ENCODE results near the gene MAPT. TPM values are rescaled to one million over a fixed set of nuclear protein-coding genes. Genes with fewer than 3 reads are reported as not detected.
A peak's percentile ranks its signal among the peaks of the same experiment; 100 is the strongest.

The MAPT gene
- total and polyA plus RNA-seq, 4 experiments from 2014 or later = 0.22 to 2.1 (median 1.1) TPM

DNA sequence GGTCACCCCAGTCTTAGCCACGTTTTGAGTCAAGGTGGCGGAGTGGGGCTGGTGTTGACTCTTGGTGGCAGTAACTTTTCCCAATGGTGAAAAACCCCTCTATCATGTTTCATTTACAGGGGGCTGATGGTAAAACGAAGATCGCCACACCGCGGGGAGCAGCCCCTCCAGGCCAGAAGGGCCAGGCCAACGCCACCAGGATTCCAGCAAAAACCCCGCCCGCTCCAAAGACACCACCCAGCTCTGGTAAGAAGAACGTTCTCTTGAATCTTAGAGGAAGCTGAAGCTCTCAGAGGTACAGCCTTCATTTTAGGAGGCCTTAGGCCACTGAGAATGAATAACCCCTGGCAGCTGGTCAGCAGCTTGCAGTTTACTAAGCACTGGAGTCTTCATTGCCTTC is 97.0 kb downstream of the MAPT start:
- Mint-ChIP-seq H3K27me3 (no peaks in the 10 kb centered on the region), H3K9me3 (no peaks in the 10 kb centered on the region), H3K36me3 (no peaks in the 10 kb centered on the region), H3K27ac (no peak overlapping the region), H3K4me1 (no peaks in the 10 kb centered on the region), H3K4me3 (no peak overlapping the region)
- Histone ChIP-seq H3K27me3 (ENCODE audit: insufficient read depth, low read length) (no peaks in the 10 kb centered on the region), H3K9me3 (ENCODE audit: control insufficient read depth in 1 of 2, low read length in 2 of 2) (no peaks in the 10 kb centered on the region), H3K4me1 (ENCODE audit: insufficient read depth, low read length) (no peaks in the 10 kb centered on the region), H3K36me3 (ENCODE audit: insufficient read depth, low read length) (no peaks in the 10 kb centered on the region), H3K4me3 (ENCODE audit: low read length in 2 of 2) (no peak overlapping the region), H3K27ac (ENCODE audit: low read depth, low read length) (no peak overlapping the region)
- POLR2A ChIA-PET (ENCODE audit: partially characterized antibody) = no interaction called here
- CTCF ChIA-PET (ENCODE audit: partially characterized antibody) = interaction anchor here (1.5 kb wide), 1 partner anchor 11 kb away, joined by 6 read pairs; no protein-coding TSS in a partner anchor
- DNase-seq = no peak
- intact Hi-C loops (cut with micrococcal nuclease) = no loop called here

- Mint-ChIP-seq H3K27me3 (no peaks in the 10 kb centered on the region), H3K27ac (no peak overlapping the region), H3K36me3 (no peaks in the 10 kb centered on the region), H3K4me3 (no peak overlapping the region), H3K9me3 (no peaks in the 10 kb centered on the region), H3K4me1 (no peaks in the 10 kb centered on the region)
- H3K4me3 ChIP-seq (ENCODE audit: low read length in 2 of 2) = no peak overlapping the region
- intact Hi-C loops (cut with micrococcal nuclease) = no loop called here
- H3K9me3 ChIP-seq (ENCODE audit: control insufficient read depth in 1 of 2, low read length in 2 of 2) = no peaks in the 10 kb centered on the region
- H3K36me3 ChIP-seq (ENCODE audit: insufficient read depth, low read length) = no peaks in the 10 kb centered on the region
- H3K4me1 ChIP-seq (ENCODE audit: insufficient read depth, low read length) = no peaks in the 10 kb centered on the region
- no peak overlapping the region for H3K27ac ChIP-seq (ENCODE audit: low read depth, low read length)
- no peaks in the 10 kb centered on the region for H3K27me3 ChIP-seq (ENCODE audit: insufficient read depth, low read length)
- DNase-seq = no peak
- POLR2A ChIA-PET (ENCODE audit: partially characterized antibody) = no interaction called here
- CTCF ChIA-PET (ENCODE audit: partially characterized antibody) = no interaction called here
Measured at GRCh38 chr17:45992175-45992574, 97.8 kb downstream of the MAPT start.

DNA sequence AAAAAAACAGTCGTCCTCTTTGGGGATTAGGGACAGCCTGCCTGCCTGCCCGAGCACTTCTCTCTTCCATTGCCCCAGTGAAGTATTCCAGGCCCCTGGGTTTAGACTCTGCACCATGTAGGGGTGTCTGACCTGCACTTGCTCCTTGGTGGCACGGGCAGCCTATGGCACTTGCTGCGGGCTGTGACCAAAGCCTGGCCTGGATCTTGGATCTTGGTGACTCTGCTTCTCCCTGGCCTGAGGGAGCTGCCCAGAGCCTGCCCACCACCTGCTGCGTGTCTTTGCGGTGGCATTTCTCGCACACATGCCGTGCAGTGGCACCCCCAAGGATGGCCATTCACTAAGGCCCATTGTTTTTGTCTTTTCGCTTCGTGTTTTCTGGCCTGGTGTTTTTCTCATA is 98.5 kb downstream of the MAPT start:
- no peak for DNase-seq

DNA sequence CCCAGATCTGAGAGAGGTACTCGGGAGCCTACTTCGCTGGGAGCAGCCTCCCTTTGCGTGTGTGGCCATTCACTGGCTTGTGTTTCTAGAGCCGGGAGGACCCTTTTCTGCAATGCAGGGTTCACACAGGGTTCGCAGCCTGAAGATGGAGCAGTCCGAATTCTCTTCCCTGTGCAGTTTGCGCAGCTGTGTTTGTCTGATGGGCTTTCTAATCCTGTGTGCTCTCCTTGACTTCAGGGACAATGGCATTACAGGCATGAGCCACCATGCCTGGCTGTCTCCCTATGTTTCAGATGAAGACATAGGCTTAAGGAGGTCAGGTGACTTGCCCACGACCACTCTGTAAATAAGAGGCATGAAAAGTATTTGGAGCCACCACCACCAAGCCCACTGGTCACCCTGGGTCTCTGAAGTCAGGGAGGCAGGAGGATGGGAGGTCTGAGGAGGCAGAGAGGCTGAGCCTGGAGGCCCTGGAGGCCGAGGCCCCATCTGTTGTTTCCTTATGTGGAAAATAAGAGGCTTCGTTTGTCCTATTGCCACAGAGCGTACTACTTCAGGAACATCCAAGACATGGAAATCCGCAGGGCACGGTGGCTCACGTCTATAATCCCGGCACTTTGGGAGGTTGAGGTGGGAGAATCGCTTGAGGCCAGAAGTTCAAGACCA is 99.7 kb downstream of the MAPT start:
- Mint-ChIP-seq H3K27me3 (no peaks in the 10 kb centered on the region), H3K4me3 (no peak overlapping the region), H3K27ac (peak overlapping the region in 1 of 7 donors; percentile 57), H3K9me3 (no peaks in the 10 kb centered on the region), H3K4me1 (no peaks in the 10 kb centered on the region), H3K36me3 (no peaks in the 10 kb centered on the region)
- intact Hi-C loops (cut with micrococcal nuclease) = no loop called here
- Histone ChIP-seq H3K4me1 (ENCODE audit: insufficient read depth, low read length) (no peaks in the 10 kb centered on the region), H3K9me3 (ENCODE audit: control insufficient read depth in 1 of 2, low read length in 2 of 2) (no peaks in the 10 kb centered on the region), H3K27me3 (ENCODE audit: insufficient read depth, low read length) (no peaks in the 10 kb centered on the region), H3K36me3 (ENCODE audit: insufficient read depth, low read length) (no peaks in the 10 kb centered on the region), H3K27ac (ENCODE audit: low read depth, low read length) (no peak overlapping the region), H3K4me3 (ENCODE audit: low read length in 2 of 2) (no peak overlapping the region)
- CTCF ChIA-PET (ENCODE audit: partially characterized antibody) = no interaction called here
- POLR2A ChIA-PET (ENCODE audit: partially characterized antibody) = no interaction called here
- no peak for DNase-seq

More for the DNA sequence above, 98.5 kb downstream of the MAPT start:
- Mint-ChIP-seq H3K27ac (no peak overlapping the region), H3K4me3 (no peak overlapping the region), H3K36me3 (no peaks in the 10 kb centered on the region), H3K27me3 (no peaks in the 10 kb centered on the region), H3K9me3 (no peaks in the 10 kb centered on the region), H3K4me1 (no peaks in the 10 kb centered on the region)
- no peaks in the 10 kb centered on the region for H3K36me3 ChIP-seq (ENCODE audit: insufficient read depth, low read length)
- no peaks in the 10 kb centered on the region for H3K4me1 ChIP-seq (ENCODE audit: insufficient read depth, low read length)
- intact Hi-C loops (cut with micrococcal nuclease) = no loop called here
- POLR2A ChIA-PET (ENCODE audit: partially characterized antibody) = no interaction called here
- CTCF ChIA-PET (ENCODE audit: partially characterized antibody) = interaction anchor here (1.0 kb wide), 1 partner anchor 9 kb away, joined by 3 read pairs; no protein-coding TSS in a partner anchor
- H3K9me3 ChIP-seq (ENCODE audit: control insufficient read depth in 1 of 2, low read length in 2 of 2) = no peaks in the 10 kb centered on the region
- H3K4me3 ChIP-seq (ENCODE audit: low read length in 2 of 2) = no peak overlapping the region
- H3K27me3 ChIP-seq (ENCODE audit: insufficient read depth, low read length) = no peaks in the 10 kb centered on the region
- H3K27ac ChIP-seq (ENCODE audit: low read depth, low read length) = no peak overlapping the region

- Histone ChIP-seq H3K4me1 (ENCODE audit: insufficient read depth, low read length) (no peaks in the 10 kb centered on the region), H3K27ac (ENCODE audit: low read depth, low read length) (no peak overlapping the region), H3K27me3 (ENCODE audit: insufficient read depth, low read length) (no peaks in the 10 kb centered on the region), H3K9me3 (ENCODE audit: control insufficient read depth in 1 of 2, low read length in 2 of 2) (no peaks in the 10 kb centered on the region), H3K4me3 (ENCODE audit: low read length in 2 of 2) (no peak overlapping the region), H3K36me3 (ENCODE audit: insufficient read depth, low read length) (no peaks in the 10 kb centered on the region)
- DNase-seq = no peak
- Mint-ChIP-seq H3K4me1 (no peaks in the 10 kb centered on the region), H3K4me3 (no peak overlapping the region), H3K27me3 (no peaks in the 10 kb centered on the region), H3K9me3 (no peaks in the 10 kb centered on the region), H3K27ac (no peak overlapping the region), H3K36me3 (no peaks in the 10 kb centered on the region)
- intact Hi-C loops (cut with micrococcal nuclease) = no loop called here
- POLR2A ChIA-PET (ENCODE audit: partially characterized antibody) = no interaction called here
- CTCF ChIA-PET (ENCODE audit: partially characterized antibody) = no interaction called here
Measured at GRCh38 chr17:45994987-45995386, 100.6 kb downstream of the MAPT start.

- Mint-ChIP-seq H3K27ac (no peak overlapping the region), H3K4me3 (no peak overlapping the region), H3K9me3 (no peaks in the 10 kb centered on the region), H3K27me3 (no peaks in the 10 kb centered on the region), H3K4me1 (no peaks in the 10 kb centered on the region), H3K36me3 (no peaks in the 10 kb centered on the region)
- CTCF ChIA-PET (ENCODE audit: partially characterized antibody) = interaction anchor here (2.5 kb wide), 1 partner anchor 217 kb away, joined by 8 read pairs; no protein-coding TSS in a partner anchor
- no peaks in the 10 kb centered on the region for H3K36me3 ChIP-seq (ENCODE audit: insufficient read depth, low read length)
- intact Hi-C loops (cut with micrococcal nuclease) = no loop called here
- no peaks in the 10 kb centered on the region for H3K4me1 ChIP-seq (ENCODE audit: insufficient read depth, low read length)
- no peak for DNase-seq
- POLR2A ChIA-PET (ENCODE audit: partially characterized antibody) = no interaction called here
- no peak overlapping the region for H3K4me3 ChIP-seq (ENCODE audit: low read length in 2 of 2)
- H3K27me3 ChIP-seq (ENCODE audit: insufficient read depth, low read length) = no peaks in the 10 kb centered on the region
- no peaks in the 10 kb centered on the region for H3K9me3 ChIP-seq (ENCODE audit: control insufficient read depth in 1 of 2, low read length in 2 of 2)
- no peak overlapping the region for H3K27ac ChIP-seq (ENCODE audit: low read depth, low read length)
Measured at GRCh38 chr17:45995627-45996270, 101.4 kb downstream of the MAPT start.

GRCh38 chr17:45996282-45996937 is 102.1 kb downstream of the MAPT start:
- Histone ChIP-seq H3K36me3 (ENCODE audit: insufficient read depth, low read length) (no peaks in the 10 kb centered on the region), H3K4me1 (ENCODE audit: insufficient read depth, low read length) (no peaks in the 10 kb centered on the region), H3K27ac (ENCODE audit: low read depth, low read length) (no peak overlapping the region), H3K9me3 (ENCODE audit: control insufficient read depth in 1 of 2, low read length in 2 of 2) (no peaks in the 10 kb centered on the region), H3K27me3 (ENCODE audit: insufficient read depth, low read length) (no peaks in the 10 kb centered on the region), H3K4me3 (ENCODE audit: low read length in 2 of 2) (no peak overlapping the region)
- POLR2A ChIA-PET (ENCODE audit: partially characterized antibody) = no interaction called here
- Mint-ChIP-seq H3K9me3 (no peaks in the 10 kb centered on the region), H3K27me3 (no peaks in the 10 kb centered on the region), H3K4me3 (no peak overlapping the region), H3K36me3 (no peaks in the 10 kb centered on the region), H3K27ac (no peak overlapping the region), H3K4me1 (no peaks in the 10 kb centered on the region)
- intact Hi-C loops (cut with micrococcal nuclease) = no loop called here
- DNase-seq = no peak
- CTCF ChIA-PET (ENCODE audit: partially characterized antibody) = interaction anchor here (2.5 kb wide), 1 partner anchor 216 kb away, joined by 8 read pairs; no protein-coding TSS in a partner anchor
